HCEC 1CT (cell line): Measurements from ENCODE around the gene FOXO6.
"Not testable (repeated sequence)": the region's sequence is repeated elsewhere in the genome, so short reads cannot be mapped to it uniquely, and the experiment has no call there.

Experiments used
- DNase-seq: peaks from one replicate; pipeline ENCODE4 v3.0.0-alpha.2; 2017

FOXO6 gene

GRCh38 chr1:41329662-41330587 lies 31.3 kb upstream of the FOXO6 start:
- DNase-seq: no peak

DNA sequence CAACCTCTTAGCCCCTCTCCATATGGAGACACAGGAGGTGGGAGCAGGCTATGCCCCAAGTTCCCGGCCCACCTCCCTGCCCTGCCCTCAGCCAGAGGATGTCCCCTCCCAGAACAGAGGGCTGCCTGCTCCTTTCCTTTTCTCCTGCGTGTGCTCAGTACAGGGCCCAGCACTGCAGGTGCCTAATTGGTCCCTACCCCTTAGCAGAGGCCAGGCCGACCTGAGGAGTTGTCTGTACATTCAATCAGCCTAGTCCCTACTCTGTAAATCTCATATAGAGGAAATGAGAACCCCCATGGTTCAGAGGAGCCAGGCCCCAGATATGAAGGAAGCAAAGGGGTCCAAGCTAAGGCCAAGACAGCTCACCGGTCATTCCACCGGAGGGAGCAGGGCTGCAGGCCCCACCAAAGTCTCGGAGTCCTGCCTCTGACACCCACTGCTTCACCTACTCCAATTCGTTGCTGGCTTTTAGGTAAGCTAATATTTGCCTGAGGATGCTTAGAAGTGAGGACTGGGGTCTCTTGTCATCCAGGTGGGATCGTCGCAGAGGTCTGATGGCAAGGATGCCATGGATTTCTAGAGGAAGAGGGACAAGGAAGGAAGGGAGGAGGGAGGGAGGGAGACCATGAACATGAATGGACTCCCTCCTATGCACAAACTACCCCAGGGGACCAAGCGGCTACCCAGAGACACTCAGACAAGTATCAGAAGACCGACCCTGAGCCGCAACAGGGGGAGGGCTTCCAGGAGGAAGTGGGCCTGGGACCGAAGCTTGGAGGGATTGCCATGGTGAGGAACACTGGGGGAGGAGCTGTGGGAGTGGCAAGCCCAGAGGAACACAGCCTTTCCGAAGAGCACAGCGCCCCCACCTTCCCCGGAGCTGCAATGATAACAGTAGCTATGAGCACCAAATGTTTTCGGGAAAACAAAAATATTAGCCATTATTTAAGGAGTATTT lies 30.4 kb upstream of the FOXO6 start:
- DNase-seq: no peak

DNA sequence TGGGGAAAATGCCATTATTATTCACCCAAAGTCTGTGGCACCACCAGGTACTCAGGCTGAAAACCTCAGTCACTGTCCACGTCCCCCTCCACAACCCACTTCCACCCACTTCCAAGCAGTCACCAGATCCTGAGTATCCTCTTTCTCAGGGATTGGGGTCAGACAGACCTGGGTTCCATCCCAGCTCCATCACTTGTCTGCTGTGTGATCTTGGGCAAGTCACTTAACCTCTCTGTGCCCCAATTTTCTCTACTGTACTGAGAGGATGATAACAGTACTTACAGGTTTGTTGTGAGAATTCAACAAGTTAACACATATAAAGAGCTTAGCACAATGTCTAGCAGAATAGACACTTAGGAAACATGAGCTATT lies 29.7 kb upstream of the FOXO6 start:
- DNase-seq: no peak

DNA sequence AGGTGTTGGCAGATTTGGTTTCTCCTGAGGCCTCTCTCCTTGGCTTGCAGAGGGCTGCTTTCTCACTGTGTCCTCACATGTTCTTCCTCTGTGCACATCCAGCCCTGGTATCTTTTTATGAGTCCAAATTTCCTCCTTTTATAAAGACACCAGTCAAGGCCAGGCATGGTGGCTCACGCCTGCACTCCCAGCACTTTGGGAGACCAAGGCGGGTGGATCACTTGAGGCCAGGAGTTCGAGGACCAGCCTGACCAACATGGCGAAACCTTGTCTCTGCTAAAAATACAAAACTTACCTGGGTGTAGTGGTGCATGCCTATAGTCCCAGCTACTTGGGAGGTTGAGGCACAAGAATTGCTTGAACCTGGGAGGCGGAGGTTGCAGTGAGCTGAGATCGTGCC lies 29.1 kb upstream of the FOXO6 start:
- DNase-seq: not testable (repeated sequence)

DNA sequence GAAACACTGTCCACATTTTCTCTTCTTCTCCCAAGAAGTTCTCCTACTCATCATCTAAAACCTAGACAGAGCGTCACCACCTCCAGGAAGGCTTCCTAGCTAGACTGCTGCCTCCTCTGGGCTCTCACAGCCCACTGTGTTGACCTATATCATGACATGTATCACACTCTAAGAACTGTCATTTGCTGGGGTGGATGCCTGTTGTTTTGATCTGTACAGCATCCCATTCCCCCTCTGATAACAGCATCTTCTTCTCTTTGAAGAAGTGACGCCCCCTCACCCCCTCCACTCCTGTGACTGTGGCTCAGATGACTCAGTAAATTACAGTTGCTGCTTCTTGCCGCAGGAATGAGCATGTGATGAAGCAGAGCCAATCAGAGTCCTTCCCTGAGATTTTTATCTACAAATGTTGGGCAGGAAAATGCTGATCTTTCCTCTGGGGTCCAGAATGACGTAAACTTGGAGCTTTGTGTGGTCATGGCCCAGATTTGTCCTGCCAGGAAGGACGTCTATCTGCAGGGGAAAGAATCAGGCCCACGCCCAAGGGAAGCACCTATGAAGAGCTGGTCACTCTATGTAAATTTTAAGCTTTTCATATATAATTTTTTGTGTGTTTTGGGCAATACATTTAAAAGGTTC lies 28.0 kb upstream of the FOXO6 start:
- peak; percentile 25 for DNase-seq

GRCh38 chr1:41338820-41339219 lies 22.4 kb upstream of the FOXO6 start:
- no peak for DNase-seq

DNA sequence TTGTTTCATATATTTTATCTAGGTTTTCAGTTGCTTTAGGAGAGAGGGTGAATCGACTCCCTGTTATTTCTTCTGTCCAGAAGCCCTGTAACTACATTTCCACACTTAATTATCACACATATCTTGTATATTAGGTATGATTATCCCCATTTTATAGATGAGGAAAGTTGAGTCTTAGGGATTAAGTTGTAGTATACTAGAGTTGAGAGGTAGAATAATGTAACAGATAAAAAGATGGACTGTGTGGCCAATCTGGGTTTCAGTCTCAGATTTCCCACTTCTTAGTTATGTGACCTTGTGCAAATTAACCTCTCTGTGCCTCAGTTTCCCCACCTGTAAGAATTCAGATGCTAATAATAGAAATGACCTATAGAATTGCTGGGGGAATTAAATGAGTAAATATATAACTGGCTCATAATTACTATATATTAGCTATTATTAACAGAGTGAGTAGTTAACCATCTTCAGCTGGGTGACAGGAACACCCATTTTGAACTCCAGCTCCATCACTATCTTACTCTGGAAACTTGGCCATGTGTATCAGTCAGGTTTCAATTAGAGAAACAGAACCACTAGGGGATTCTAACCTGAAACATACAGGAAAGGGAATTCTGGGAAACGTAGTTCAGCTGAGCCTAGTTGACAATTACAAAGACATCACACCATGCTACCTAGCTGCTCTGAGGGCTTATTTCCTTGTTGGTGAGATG lies 20.4 kb upstream of the FOXO6 start:
- no peak for DNase-seq

GRCh38 chr1:41341365-41341683 lies 19.9 kb upstream of the FOXO6 start:
- DNase-seq: no peak

- DNase-seq: no peak
Measured at GRCh38 chr1:41341772-41342562, 19.3 kb upstream of the FOXO6 start.

DNA sequence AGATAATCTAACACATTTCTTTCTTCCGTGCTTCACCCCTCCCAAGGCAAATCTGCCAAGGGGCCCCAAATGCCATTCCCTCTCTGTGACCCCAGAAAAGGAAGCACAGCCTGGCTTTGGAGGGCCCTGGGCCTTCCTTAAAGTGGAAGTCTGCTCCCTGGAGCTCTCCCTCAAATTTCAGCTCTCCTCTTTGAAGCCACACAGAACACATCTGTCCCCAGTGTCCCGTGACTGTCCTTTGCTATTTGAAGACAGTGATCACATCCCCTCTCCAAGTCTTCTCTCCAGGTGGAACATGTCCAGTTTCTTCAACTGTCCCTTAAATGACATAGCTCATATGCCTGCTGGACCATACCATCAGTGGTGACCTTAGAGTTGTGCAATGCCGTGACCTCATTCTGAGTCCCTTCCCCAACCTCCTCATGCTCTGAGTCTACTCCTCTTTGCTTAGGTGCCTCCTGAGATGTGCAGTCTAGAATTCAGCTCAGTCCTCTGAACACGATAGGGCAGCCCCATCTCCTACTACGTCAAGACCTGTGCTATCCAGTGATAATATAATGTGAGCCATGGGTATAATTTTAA lies 18.4 kb upstream of the FOXO6 start:
- DNase-seq: no peak

- no peak for DNase-seq
Measured at GRCh38 chr1:41343790-41344699, 17.2 kb upstream of the FOXO6 start.

- DNase-seq: no peak
Measured at GRCh38 chr1:41344708-41345159, 16.5 kb upstream of the FOXO6 start.

DNA sequence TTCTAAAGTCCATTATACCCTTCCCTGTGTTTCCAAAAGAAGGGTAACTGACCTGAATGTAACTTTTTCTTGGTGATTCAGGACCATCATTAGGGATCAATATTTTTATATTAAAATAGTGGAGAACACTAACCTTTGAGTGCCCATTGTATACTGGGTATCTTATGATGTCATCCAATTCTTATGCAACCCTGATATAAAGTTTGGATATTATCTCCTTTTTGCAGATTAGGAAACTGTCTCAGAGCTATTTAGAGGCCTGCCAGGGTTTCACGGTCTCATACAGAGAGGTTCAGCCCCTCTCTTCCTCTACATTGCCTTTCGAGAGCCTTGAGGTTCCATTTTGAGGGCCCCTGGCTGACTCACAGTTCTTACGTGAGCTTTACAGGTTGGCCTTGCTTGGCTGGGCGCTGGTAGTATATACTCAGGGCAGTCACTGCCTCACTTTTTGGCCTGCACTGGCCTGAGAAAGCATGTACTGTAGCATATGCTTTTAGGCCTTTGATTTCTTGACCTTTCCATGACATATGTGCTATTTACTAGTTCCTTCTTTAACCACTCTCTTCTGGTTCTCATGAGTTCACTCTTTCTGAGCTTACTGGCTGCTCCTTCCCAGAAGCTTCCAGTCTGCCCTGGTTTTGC lies 15.7 kb upstream of the FOXO6 start:
- DNase-seq: no peak

GRCh38 chr1:41347276-41347675 lies 14.0 kb upstream of the FOXO6 start:
- DNase-seq: no peak

DNA sequence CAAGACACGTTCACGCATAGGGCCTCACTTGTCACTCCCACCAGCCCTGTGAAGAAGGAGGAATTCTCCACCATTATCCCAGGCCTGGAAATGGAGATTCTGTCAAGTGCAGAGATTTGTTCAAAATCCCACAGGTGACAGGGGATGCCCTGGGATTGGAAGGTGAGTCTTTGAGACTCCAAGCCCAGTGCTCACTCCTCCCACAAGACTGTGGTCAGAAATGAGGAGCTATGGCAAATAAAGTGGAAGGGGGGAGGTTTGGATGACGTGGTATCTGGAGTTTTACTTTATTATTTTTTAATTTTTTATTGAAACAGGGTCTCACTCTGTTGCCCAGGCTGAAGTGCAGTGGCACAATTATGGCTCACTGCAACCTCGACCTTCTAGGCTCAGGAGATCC lies 12.8 kb upstream of the FOXO6 start:
- DNase-seq: no peak

GRCh38 chr1:41349361-41350054 lies 11.7 kb upstream of the FOXO6 start:
- DNase-seq: no peak

- DNase-seq: no peak
Measured at GRCh38 chr1:41350055-41350378, 11.2 kb upstream of the FOXO6 start.

GRCh38 chr1:41351262-41352151 lies 9.7 kb upstream of the FOXO6 start:
- no peak for DNase-seq
